Measurements from ENCODE around the gene NKAIN2. TPM values are rescaled to one million over a fixed set of nuclear protein-coding genes. Genes with fewer than 3 reads are reported as not detected.
"Not testable (repeated sequence)": the region's sequence is repeated elsewhere in the genome, so short reads cannot be mapped to it uniquely, and the experiment has no call there.

Gene NKAIN2
- total RNA-seq, 1 experiment from 2014 or later, result not detected

DNA sequence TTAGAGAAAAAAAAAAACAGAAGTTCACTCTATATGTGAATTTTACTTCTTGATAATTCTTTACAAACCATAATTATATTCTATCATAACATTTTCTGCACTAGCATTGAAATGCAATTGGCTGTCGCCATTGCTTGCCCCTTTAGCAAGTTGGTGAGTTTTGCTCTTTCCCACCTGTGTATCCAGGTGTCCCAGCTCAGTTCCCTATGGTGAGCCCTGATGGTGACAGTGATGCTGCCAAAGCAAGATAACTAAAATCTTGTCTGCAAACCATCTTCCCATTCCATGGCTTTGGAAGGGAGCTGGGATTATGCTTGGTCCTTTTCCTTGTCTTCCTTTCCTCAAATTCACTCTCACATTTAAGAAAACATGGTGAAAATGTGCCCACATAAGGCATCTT is 429.6 kb downstream of the NKAIN2 start:
- peaks cover 3% of the 10 kb centered on the region; the same call in 1 of the 2 replicates for H3K27me3 ChIP-seq (replicated peaks)
- DNase-seq (ENCODE audit: low read depth in 1 of 2, low spot score in 2 of 2), result no peak
- no peak overlapping the region for H3K27ac ChIP-seq

DNA sequence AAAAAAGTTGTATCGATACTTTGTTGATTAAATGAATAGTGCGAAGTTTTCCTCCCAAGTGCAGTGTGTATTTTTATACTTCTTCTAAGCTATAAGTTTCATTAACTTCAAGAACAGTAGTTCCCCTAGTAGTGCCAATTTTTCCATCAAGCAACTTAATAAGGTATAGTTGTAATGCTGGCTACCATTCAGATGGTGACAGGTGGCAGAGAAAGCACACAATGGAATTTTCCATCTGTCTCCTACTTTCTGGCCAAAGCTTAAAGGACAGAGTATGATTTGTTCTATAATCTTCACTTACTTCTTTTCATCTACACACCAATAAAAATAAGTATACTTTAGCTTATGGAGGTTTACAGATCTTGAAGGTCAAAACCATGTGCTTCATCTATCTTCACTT is 431.1 kb downstream of the NKAIN2 start:
- Histone ChIP-seq H3K36me3 (no peaks in the 10 kb centered on the region), H3K4me3 (no peak overlapping the region), H3K27me3 (replicated peaks) (peaks cover 3% of the 10 kb centered on the region; the same call in 1 of the 2 replicates), H3K4me1 (replicated peaks) (no peaks in the 10 kb centered on the region), H3K9me3 (replicated peaks) (no peaks in the 10 kb centered on the region), H3K27ac (no peak overlapping the region)
- no peak for DNase-seq (ENCODE audit: low read depth in 1 of 2, low spot score in 2 of 2)

More for the DNA sequence above, 429.6 kb downstream of the NKAIN2 start:
- Histone ChIP-seq H3K4me3 (no peak overlapping the region), H3K4me1 (replicated peaks) (no peaks in the 10 kb centered on the region), H3K9me3 (replicated peaks) (no peaks in the 10 kb centered on the region), H3K36me3 (no peaks in the 10 kb centered on the region)

DNA sequence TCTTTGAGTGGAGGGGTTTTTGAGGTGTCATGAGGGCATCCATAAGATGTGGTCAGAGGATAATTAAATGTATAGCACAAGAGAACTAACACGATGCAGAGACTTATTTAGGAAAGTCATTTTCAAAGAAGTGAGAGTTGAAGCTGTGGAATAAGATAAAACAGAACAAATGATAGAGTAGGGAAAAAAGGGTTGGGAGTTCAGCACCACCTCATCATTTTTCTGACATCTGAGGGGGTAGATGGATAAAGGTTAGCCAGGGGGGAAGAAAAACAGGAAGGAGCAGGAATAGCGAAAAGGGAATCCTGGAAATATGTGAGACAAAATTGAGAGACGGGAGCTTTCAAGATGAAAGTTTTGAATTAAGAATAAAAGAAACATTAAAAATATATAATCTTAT is 434.2 kb downstream of the NKAIN2 start:
- Histone ChIP-seq H3K4me1 (replicated peaks) (no peaks in the 10 kb centered on the region), H3K27ac (no peak overlapping the region), H3K27me3 (replicated peaks) (peaks cover 3% of the 10 kb centered on the region; the same call in 1 of the 2 replicates), H3K4me3 (no peak overlapping the region), H3K36me3 (no peaks in the 10 kb centered on the region), H3K9me3 (replicated peaks) (no peaks in the 10 kb centered on the region)
- DNase-seq (ENCODE audit: low read depth in 1 of 2, low spot score in 2 of 2), result no peak

DNA sequence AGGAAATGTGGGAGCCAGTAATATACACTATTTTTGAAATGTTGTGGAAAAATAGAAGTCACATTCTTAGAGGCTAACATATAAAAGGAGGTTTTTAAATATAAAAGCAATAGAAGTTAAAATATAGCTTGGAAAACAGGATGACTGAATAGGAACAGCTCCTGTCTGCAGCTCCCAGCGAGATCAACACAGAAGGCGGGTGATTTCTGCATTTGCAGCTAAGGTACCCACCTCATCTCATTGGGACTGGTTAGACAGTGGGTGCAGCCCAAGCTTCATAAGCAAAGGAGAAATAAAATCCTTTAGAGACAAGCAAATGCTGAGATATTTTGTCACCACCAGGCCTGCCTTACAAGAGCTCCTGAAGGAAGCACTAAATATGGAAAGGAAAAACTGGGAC is 434.7 kb downstream of the NKAIN2 start:
- H3K4me1 ChIP-seq (replicated peaks); H3K4me3 ChIP-seq; H3K36me3 ChIP-seq; H3K27me3 ChIP-seq (replicated peaks); DNase-seq (ENCODE audit: low read depth in 1 of 2, low spot score in 2 of 2); H3K9me3 ChIP-seq (replicated peaks); H3K27ac ChIP-seq: not testable (repeated sequence)

DNA sequence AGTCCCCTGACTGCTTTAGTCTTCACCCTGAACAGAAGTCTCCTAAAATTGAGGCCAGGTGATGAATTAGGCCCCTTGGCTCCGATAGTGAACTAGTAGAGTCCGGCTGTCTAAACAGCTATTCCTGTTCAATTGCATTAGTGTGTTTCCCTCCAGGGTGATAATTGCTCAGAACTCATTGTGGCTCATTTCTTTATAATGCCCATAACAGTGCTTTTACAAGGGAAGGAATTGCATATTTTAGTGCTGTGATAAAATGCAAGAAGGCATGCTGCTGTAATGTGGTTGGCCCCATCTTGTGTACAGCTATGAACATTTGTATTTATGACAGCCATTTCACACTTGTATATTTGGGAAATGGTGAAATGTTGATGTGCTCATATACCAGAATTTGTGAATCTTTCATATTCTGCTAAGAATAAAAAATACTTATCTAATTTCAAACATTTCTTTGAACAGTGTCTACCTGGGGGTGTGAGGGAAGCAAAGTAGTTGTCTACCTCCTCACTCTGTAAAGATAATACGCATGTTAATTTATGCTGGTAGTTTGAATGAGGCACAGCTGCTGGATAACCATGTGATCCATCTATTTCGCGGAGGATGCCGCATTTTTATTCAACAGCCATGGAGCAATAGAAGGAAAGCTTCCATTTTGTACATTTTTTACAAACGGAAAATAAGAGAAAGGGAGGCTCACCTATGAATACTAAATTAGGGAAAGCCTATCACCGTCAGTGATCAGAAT is 451.4 kb downstream of the NKAIN2 start:
- no peak overlapping the region for H3K4me3 ChIP-seq
- no peaks in the 10 kb centered on the region for H3K4me1 ChIP-seq (replicated peaks)
- no peaks in the 10 kb centered on the region for H3K9me3 ChIP-seq (replicated peaks)
- no peaks in the 10 kb centered on the region for H3K27me3 ChIP-seq (replicated peaks)
- no peak overlapping the region for H3K27ac ChIP-seq
- H3K36me3 ChIP-seq, result no peaks in the 10 kb centered on the region
- no peak for DNase-seq (ENCODE audit: low read depth in 1 of 2, low spot score in 2 of 2)

DNA sequence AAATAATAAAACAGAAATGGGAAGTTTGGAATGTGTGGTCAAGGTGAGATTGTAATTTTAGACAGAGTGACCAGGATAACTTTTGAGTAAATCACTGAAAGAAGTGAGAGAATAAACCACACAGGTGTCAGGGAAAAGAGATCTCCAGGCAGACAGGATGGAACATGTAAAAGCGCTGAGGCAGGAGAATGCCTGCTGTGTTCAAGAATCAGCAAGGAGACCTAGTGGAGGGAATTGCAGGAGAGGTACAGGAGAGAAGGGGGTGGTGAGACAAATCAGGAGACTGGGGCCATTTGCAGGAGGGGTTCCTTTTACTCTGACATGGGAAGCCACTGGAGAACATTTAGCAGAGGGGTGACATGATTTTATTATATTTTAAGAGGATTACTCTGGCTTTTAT is 456.7 kb downstream of the NKAIN2 start:
- Histone ChIP-seq H3K4me3 (no peak overlapping the region), H3K36me3 (no peaks in the 10 kb centered on the region), H3K27me3 (replicated peaks) (no peaks in the 10 kb centered on the region), H3K27ac (no peak overlapping the region), H3K4me1 (replicated peaks) (no peaks in the 10 kb centered on the region), H3K9me3 (replicated peaks) (no peaks in the 10 kb centered on the region)
- DNase-seq (ENCODE audit: low read depth in 1 of 2, low spot score in 2 of 2), result no peak

DNA sequence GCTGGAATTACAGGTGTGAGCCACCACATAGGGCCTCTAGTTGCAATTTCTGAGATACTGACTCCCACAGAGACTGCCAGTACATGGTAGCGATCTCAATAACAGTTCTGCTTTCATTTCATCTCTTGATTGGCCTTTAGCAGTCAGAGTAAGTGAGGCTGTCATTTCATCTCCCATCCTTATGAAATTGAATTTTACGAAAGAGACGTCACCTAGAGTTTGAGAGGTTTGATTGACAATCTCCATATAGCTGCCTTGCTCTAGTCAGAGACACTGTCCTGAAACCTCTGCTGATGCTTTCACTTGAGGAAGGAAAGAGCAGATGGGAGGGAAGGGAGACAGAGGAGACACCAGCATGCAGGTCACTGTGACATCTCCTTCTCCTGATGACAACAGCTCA is 466.1 kb downstream of the NKAIN2 start:
- no peak for DNase-seq (ENCODE audit: low read depth in 1 of 2, low spot score in 2 of 2)

DNA sequence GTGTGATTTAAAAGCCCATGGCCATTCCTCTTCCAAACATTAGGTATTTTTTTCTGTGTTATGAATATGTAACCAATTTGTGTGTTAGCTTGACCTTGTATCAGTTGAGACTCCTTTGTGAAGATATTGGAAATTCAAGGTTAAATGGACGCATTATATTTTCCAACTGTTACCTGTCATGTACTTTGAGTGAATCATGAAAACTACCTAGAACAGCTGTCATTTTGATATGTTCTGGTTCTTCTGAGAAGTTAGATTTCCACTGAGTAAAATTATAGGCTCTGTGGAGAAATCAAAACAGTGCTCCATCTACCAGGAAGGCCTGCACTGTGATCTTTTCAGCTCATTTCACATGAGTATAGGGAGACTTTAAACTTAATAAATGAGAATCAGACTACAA is 470.0 kb downstream of the NKAIN2 start:
- no peaks in the 10 kb centered on the region for H3K27me3 ChIP-seq (replicated peaks)
- H3K9me3 ChIP-seq (replicated peaks), result no peaks in the 10 kb centered on the region
- no peaks in the 10 kb centered on the region for H3K36me3 ChIP-seq
- no peak overlapping the region for H3K4me3 ChIP-seq
- no peak overlapping the region for H3K27ac ChIP-seq
- DNase-seq (ENCODE audit: low read depth in 1 of 2, low spot score in 2 of 2), result no peak
- H3K4me1 ChIP-seq (replicated peaks), result no peaks in the 10 kb centered on the region

More for the DNA sequence above, 466.1 kb downstream of the NKAIN2 start:
- Histone ChIP-seq H3K4me1 (replicated peaks) (no peaks in the 10 kb centered on the region), H3K36me3 (no peaks in the 10 kb centered on the region), H3K4me3 (no peak overlapping the region), H3K27me3 (replicated peaks) (no peaks in the 10 kb centered on the region), H3K27ac (no peak overlapping the region), H3K9me3 (replicated peaks) (no peaks in the 10 kb centered on the region)

DNA sequence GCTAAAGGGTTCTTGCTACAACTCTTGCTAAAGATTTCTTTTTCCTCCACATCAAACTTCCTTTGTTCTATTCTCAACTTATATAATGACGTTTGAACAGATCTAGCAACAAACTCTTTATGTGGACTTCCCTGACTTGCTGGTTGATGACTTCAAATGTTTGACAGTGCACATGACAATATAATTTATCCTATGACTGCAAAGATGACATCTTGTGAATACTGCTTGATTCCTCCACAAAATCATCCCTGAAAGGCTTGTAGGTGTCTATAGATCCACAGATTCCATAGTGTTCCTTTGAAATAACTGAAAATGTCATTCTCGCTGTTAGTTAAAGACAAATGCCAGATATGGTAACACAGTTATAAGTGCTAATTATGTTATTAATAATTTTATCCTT is 478.9 kb downstream of the NKAIN2 start:
- Histone ChIP-seq H3K9me3 (replicated peaks) (no peaks in the 10 kb centered on the region), H3K4me3 (no peak overlapping the region), H3K27ac (no peak overlapping the region), H3K4me1 (replicated peaks) (no peaks in the 10 kb centered on the region), H3K27me3 (replicated peaks) (no peaks in the 10 kb centered on the region), H3K36me3 (no peaks in the 10 kb centered on the region)
- no peak for DNase-seq (ENCODE audit: low read depth in 1 of 2, low spot score in 2 of 2)

DNA sequence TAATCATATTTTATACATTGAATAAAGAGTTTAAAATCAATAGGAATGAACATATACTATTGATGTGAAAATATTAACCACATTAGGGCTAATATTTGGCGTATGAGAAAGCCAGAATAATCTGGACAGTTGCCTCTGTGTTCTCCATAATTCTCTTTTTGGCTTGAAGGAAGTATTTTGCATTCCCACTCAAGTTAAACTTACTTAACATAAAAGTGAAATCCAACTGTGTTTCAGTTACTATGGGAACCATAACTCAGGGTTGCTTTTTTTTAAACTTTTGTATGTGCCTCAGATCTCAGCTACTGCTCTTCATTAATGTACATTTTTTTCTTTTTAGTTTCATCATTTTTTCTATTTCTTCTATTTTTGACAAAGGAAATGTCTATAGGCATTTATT is 479.8 kb downstream of the NKAIN2 start:
- Histone ChIP-seq H3K9me3 (replicated peaks) (no peaks in the 10 kb centered on the region), H3K36me3 (no peaks in the 10 kb centered on the region), H3K4me3 (no peak overlapping the region), H3K4me1 (replicated peaks) (no peaks in the 10 kb centered on the region), H3K27ac (no peak overlapping the region), H3K27me3 (replicated peaks) (no peaks in the 10 kb centered on the region)
- no peak for DNase-seq (ENCODE audit: low read depth in 1 of 2, low spot score in 2 of 2)

DNA sequence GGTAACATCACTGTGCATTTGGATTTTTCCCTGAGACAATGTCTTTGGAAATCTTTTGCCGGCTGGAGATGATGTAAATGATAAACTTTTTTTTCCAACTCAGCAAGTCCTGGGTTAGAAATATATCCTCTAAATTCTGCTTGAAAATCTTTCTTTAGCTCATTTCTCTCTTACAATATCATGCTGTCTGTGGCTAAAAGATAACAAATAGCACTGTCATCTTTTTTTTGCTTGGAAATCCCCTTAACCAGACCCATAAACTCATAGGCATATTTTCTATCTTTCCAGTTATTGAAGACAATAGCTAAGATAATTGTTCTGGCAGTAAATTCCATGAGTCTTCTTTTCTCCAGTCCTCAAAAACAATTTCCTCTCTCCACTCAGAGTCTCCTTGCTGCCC is 481.5 kb downstream of the NKAIN2 start:
- H3K27me3 ChIP-seq (replicated peaks), result no peaks in the 10 kb centered on the region
- DNase-seq (ENCODE audit: low read depth in 1 of 2, low spot score in 2 of 2), result no peak
- H3K4me1 ChIP-seq (replicated peaks), result no peaks in the 10 kb centered on the region
- no peaks in the 10 kb centered on the region for H3K36me3 ChIP-seq
- no peak overlapping the region for H3K27ac ChIP-seq
- no peaks in the 10 kb centered on the region for H3K9me3 ChIP-seq (replicated peaks)
- H3K4me3 ChIP-seq, result no peak overlapping the region

DNA sequence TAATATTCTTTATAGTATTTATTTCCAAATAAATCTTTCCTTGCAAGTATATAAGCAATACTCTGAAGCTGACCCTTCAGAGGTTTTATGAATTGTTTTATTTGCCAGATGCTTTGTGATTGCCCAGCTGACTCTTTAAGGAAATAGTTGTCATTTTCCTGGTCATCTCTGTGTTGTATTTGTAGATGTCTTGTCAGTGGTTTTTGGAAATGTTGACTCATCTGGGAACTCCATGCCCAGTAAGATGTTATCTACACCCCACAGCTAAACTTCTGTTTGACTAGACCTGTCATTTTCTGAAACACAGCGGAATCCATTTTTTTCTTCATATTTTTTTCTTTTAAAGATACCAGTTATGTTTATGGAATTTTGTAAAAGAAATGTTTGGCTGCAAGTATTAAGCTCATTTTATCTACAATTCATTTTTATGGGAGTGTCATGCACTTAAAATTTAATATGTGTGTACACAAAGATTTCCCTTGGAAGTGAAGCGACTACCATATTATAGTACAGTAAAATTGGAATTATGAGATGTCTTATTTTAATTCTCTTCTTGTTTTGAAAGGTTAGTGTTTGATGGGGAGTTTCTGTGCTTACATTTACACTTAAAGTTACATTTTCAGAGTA is 491.0 kb downstream of the NKAIN2 start:
- no peak overlapping the region for H3K4me3 ChIP-seq
- H3K36me3 ChIP-seq, result no peaks in the 10 kb centered on the region
- no peaks in the 10 kb centered on the region for H3K4me1 ChIP-seq (replicated peaks)
- H3K9me3 ChIP-seq (replicated peaks), result no peaks in the 10 kb centered on the region
- no peak overlapping the region for H3K27ac ChIP-seq
- DNase-seq (ENCODE audit: low read depth in 1 of 2, low spot score in 2 of 2), result no peak
- no peaks in the 10 kb centered on the region for H3K27me3 ChIP-seq (replicated peaks)

DNA sequence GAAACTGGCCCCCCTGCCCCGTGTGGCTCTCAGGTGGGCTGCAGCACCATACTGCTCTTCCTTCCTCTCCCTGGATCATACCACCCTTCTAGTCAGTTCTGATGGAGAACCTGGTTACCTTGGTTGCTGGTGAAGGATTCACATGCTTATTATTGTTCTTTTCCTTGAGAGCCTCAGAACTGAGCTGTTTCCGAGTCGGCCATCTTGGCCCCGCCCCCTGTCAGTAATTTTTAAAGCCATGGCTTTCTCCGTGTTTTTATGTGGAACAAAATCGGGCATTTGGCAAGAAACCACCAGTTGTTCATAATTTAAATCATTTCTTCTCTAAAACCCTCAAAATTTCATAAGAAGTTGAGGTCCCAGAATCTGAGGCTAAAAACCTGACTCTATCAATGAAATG is 493.8 kb downstream of the NKAIN2 start:
- H3K27ac ChIP-seq, result no peak overlapping the region
- no peak for DNase-seq (ENCODE audit: low read depth in 1 of 2, low spot score in 2 of 2)
- no peak overlapping the region for H3K4me3 ChIP-seq

DNA sequence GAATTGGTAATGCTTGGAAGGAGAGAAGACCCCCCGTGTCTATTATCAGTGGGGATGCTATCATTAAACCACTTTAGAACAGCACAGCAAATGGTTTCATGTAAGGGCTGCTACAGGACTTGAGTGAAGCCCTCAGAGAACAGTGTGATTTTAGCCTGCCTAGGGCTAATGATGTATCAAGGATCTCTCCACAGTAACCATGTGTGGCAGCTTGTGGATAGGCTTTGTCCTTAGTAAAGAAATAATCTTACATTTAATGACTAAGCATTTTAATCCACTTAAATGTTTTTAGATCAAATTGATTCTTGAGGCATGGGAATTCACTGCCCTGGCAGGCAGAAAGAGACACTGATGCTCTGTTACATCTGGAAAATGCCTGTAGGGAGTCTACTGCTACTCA is 495.1 kb downstream of the NKAIN2 start:
- no peak overlapping the region for H3K27ac ChIP-seq
- no peak overlapping the region for H3K4me3 ChIP-seq
- no peak for DNase-seq (ENCODE audit: low read depth in 1 of 2, low spot score in 2 of 2)
- H3K9me3 ChIP-seq (replicated peaks), result no peaks in the 10 kb centered on the region
- no peaks in the 10 kb centered on the region for H3K4me1 ChIP-seq (replicated peaks)
- H3K36me3 ChIP-seq, result no peaks in the 10 kb centered on the region
- no peaks in the 10 kb centered on the region for H3K27me3 ChIP-seq (replicated peaks)

More for the DNA sequence above, 493.8 kb downstream of the NKAIN2 start:
- no peaks in the 10 kb centered on the region for H3K36me3 ChIP-seq
- no peaks in the 10 kb centered on the region for H3K27me3 ChIP-seq (replicated peaks)
- H3K9me3 ChIP-seq (replicated peaks), result no peaks in the 10 kb centered on the region
- H3K4me1 ChIP-seq (replicated peaks), result no peaks in the 10 kb centered on the region
